Heart right ventricle (tissue), 16 donors: ENCODE results near the gene DBNDD2. TPM values are rescaled to one million over a fixed set of nuclear protein-coding genes. Genes with fewer than 3 reads are reported as not detected.

ENCODE experiments used
- ATAC-seq, 8 donors: fragments of 200-7000 bp; cut with Tn5 transposase; one replicate each; pipeline ENCODE4 v1.9.1; 2020; ENCODE audit warnings: mild to moderate bottlenecking in 8 of 8, moderate library complexity in 8 of 8, moderate number of reproducible peaks in 1 of 8
- DNase-seq, 2 donors: peaks; one replicate each; pipeline ENCODE4 v3.0.0-alpha.2; 2020
- H3K27ac ChIP-seq, 10 donors: fragments of 200-600 bp; sonication (generic) in 2 of 10; one replicate each; pipeline versions ENCODE4 v1.5.0 to v1.8.0; 2020 to 2022; ENCODE audit warnings: mild to moderate bottlenecking in 3 of 10
- H3K27me3 ChIP-seq, 7 donors: fragments of 200-600 bp; one replicate each; pipeline ENCODE4 v1.8.0; 2021 to 2022; ENCODE audit warnings: mild to moderate bottlenecking in 2 of 7
- H3K36me3 ChIP-seq, 9 donors: fragments of 200-600 bp; sonication (generic) in 1 of 9; one replicate each; pipeline versions ENCODE4 v1.5.0 to v1.8.0; 2020 to 2022; ENCODE audit warnings: mild to moderate bottlenecking in 2 of 9
- H3K4me1 ChIP-seq, 9 donors: fragments of 200-600 bp; sonication (generic) in 1 of 9; one replicate each; pipeline versions ENCODE4 v1.5.0 to v1.8.0; 2020 to 2022; ENCODE audit warnings: mild to moderate bottlenecking in 4 of 9
- H3K4me3 ChIP-seq, 10 donors: fragments of 200-600 bp; sonication (generic) in 2 of 10; one replicate each; pipeline versions ENCODE4 v1.5.0 to v1.8.0; 2020 to 2022; ENCODE audit warnings: mild to moderate bottlenecking in 7 of 10, moderate library complexity in 2 of 10
- H3K9me3 ChIP-seq, 11 donors: fragments of 200-600 bp in 10 of 11; sonication (generic) in 2 of 11; one replicate each; pipeline versions ENCODE4 v1.5.0 to v1.8.0; 2013 to 2022; ENCODE audit warnings: mild to moderate bottlenecking in 2 of 11, control low read depth in 1 of 11, moderate library complexity in 1 of 11
- CTCF ChIP-seq, 9 donors: fragments of 200-600 bp; sonication (generic) in 2 of 9; IDR thresholded peaks; one replicate each; pipeline versions ENCODE4 v1.5.0 to v1.8.0; 2021 to 2022; ENCODE audit warnings: antibody characterized with exemption in 9 of 9, mild to moderate bottlenecking in 5 of 9, moderate library complexity in 1 of 9
- WGBS, 2 donors: extraction: QIAGEN DNeasy Blood & Tissue Kit; methylation state at CpG; one replicate each; pipeline ENCODE4 v1.1.7; 2013; ENCODE audit warnings: inconsistent platforms in 1 of 2; 5-methylcytosine and 5-hydroxymethylcytosine counted together
- intact Hi-C, 10 donors: fragments of 100-400 bp; cut with DNase I; formaldehyde crosslinking; loops; one replicate each; pipeline versions ENCODE4 v1.11.1 to v1.14.2; 2022
- polyA plus RNA-seq, 2 donors: library from polyadenylated mRNA; stranded (reverse); fragments of 200-250 nt; gene quantifications; one replicate each; pipeline ENCODE4 v1.2.3, GENCODE V29; 2013
- total RNA-seq, 10 donors: library from RNA; stranded (reverse); fragmentation: NEBNext Ultra II Directional in 3 of 10; extraction: Animal tissue kit (Norgen Biotek cat#: 25700) in 3 of 10; gene quantifications; one replicate each; pipeline versions ENCODE4 v1.2.1 to v1.2.4, GENCODE V29; 2021 to 2023
- donor health status: Arrhythmogenic right ventricular cardiomyopathy.
- donor health status: ischemic (EF 13 %, LVEDD 7.1; RV severe dilation, severe dysfunction).
- donor health status: healthy with polysubstance abuse.
- donor health status: DM: no; HTN: yes; CAD: no.
- donor health status: DM: no; HTN: no; CAD: no.
- donor health status: ischemic (EF 25% LVEDD 6.9; RV normal size, moderate dysfunction).
- donor health status: ischemic (EF 25% LVEDD 5.7; RV mildly dilated, moderate dysfunction).
- donor health status: healthy.
- donor health status: DM: yes; HTN: yes; CAD: no.
- donor health status: Ischemic cardiomyopathy.
- donor health status: ischemic (EF 35%, LVEDD 5.7; RV mildly dilated, moderate dysfunction).
- donor health status: nonischemic (EF 11% LVEDD 7.7; RV severe dilation, severe dysfunction).
- donor health status: DM: yes; HTN: yes; CAD: no.
- donor health status: PGD.
- donor health status: ischemic (EF 29% LVEDD 5.4; RV normal size, mild dysfunction).
- donor health status: nonischemic (EF 23%, LVEDD 6.1; RV moderate dilation, normal function).

DBNDD2 gene
- total and polyA plus RNA-seq, 12 donors, result 284 to 676 (median 343) TPM

- H3K36me3 ChIP-seq, result no peaks in the 10 kb centered on the region
- intact Hi-C loops, result loop anchor here in 5 of 10 donors (5.0 to 10.0 kb wide), 4 partner anchors 131 to 327 kb away; no protein-coding TSS in a partner anchor
- no peak overlapping the region for H3K27ac ChIP-seq
- ATAC-seq, result no peak
- peaks cover 0 to 11% (median 3%) of the 10 kb centered on the region in 7 donors for H3K27me3 ChIP-seq
- no peak overlapping the region for H3K4me3 ChIP-seq
- peaks cover 0 to 5% (median 0%) of the 10 kb centered on the region in 9 donors for H3K4me1 ChIP-seq
- WGBS, 2 donors, result 62 to 66% methylated on average over 6 of the region's 6 CpGs
- no peak for TF ChIP-seq CTCF (IDR thresholded peaks at IDR 0.05)
- H3K9me3 ChIP-seq, result no peaks in the 10 kb centered on the region
- DNase-seq, result no peak
Measured at GRCh38 chr20:45448270-45448669, 40.2 kb downstream of the DBNDD2 start.

- Histone ChIP-seq H3K27me3 (peaks cover 0 to 11% (median 0%) of the 10 kb centered on the region in 7 donors), H3K27ac (peak overlapping the region in 2 of 10 donors; percentile 13 to 25), H3K36me3 (no peaks in the 10 kb centered on the region), H3K9me3 (no peaks in the 10 kb centered on the region), H3K4me1 (no peaks in the 10 kb centered on the region), H3K4me3 (no peak overlapping the region)
- DNase-seq, result no peak
- 67 to 79% methylated on average over 3 of the region's 3 CpGs for WGBS, 2 donors
- intact Hi-C loops, result loop anchor here in 5 of 10 donors (5.0 to 10.0 kb wide), 4 partner anchors 132 to 325 kb away; no protein-coding TSS in a partner anchor
- ATAC-seq, result peak in 1 of 8 donors; percentile 19
- no peak for TF ChIP-seq CTCF (IDR thresholded peaks at IDR 0.05)
Measured at GRCh38 chr20:45449528-45449927, 41.4 kb downstream of the DBNDD2 start.

- ATAC-seq (peak in 4 of 8 donors; percentile 25 to 52 (median 35)), DNase-seq (no peak)
- peak; percentile 34 to 70 (median 60) for TF ChIP-seq CTCF (IDR thresholded peaks at IDR 0.05)
- H3K36me3 ChIP-seq, result no peaks in the 10 kb centered on the region
- H3K4me1 ChIP-seq, result no peaks in the 10 kb centered on the region
- 55 to 59% methylated on average over 5 of the region's 5 CpGs for WGBS, 2 donors
- H3K27ac ChIP-seq, result peak overlapping the region in 2 of 10 donors; percentile 13 to 25
- H3K27me3 ChIP-seq, result peaks cover 0 to 11% (median 0%) of the 10 kb centered on the region in 7 donors
- intact Hi-C loops, result loop anchor here in 4 of 10 donors (5.0 to 10.0 kb wide), 3 partner anchors 128 to 325 kb away; no protein-coding TSS in a partner anchor
- no peaks in the 10 kb centered on the region for H3K9me3 ChIP-seq
- H3K4me3 ChIP-seq, result no peak overlapping the region
Measured at GRCh38 chr20:45450097-45450818, 42.2 kb downstream of the DBNDD2 start.

- no peak overlapping the region for H3K27ac ChIP-seq
- WGBS, 2 donors, result 60 to 75% methylated on average over 4 of the region's 4 CpGs
- DNase-seq, result no peak
Measured at GRCh38 chr20:45452238-45452637, 44.1 kb downstream of the DBNDD2 start.

More at GRCh38 chr20:45452238-45452637, 44.1 kb downstream of the DBNDD2 start:
- H3K9me3 ChIP-seq, result no peaks in the 10 kb centered on the region
- intact Hi-C loops, result loop anchor here in 4 of 10 donors (5.0 to 10.0 kb wide), 3 partner anchors 130 to 323 kb away; no protein-coding TSS in a partner anchor
- ATAC-seq, result no peak
- no peaks in the 10 kb centered on the region for H3K36me3 ChIP-seq
- TF ChIP-seq CTCF (IDR thresholded peaks at IDR 0.05), result no peak
- no peak overlapping the region for H3K4me3 ChIP-seq
- H3K4me1 ChIP-seq, result no peaks in the 10 kb centered on the region
- peaks cover 0 to 4% (median 0%) of the 10 kb centered on the region in 7 donors for H3K27me3 ChIP-seq
